Caco-2 (cell line): ENCODE results near the gene STRIP1. TPM values are rescaled to one million over a fixed set of nuclear protein-coding genes. Genes with fewer than 3 reads are reported as not detected.

ENCODE experiments used
- BruUV-seq: library from RNA; stranded (reverse); fragments of 400-500 nt; replicated peaks from 2 replicates; lab custom pipeline; 2021; lab: Mats Ljungman, UMichigan
- CTCF ChIA-PET: fragments of 300-600 bp; sonication (Branson Sonifier 250); formaldehyde crosslinking; loops from one replicate; lab custom pipeline; 2022; ENCODE audit warnings: antibody characterized with exemption; lab: Charles Lee
- POLR2A ChIA-PET: fragments of 300-600 bp; sonication (Branson Sonifier 250); formaldehyde crosslinking; loops from one replicate; lab custom pipeline; 2022; ENCODE audit warnings: antibody characterized with exemption; lab: Charles Lee
- DNase-seq, 2 experiments: peaks; one replicate each; pipeline versions ENCODE4 v3.0.0 to v3.0.0-alpha.2; 2020 to 2022
- H3K27me3 ChIP-seq: replicated peaks from 2 replicates; pipeline ENCODE4 v1.6.0; 2011; ENCODE audit warnings: low read length; ENCODE audit not compliant: control insufficient read depth, insufficient read depth
- H3K36me3 ChIP-seq: 2 replicates; pipeline ENCODE4 v1.5.1; 2011; ENCODE audit warnings: low read length; ENCODE audit not compliant: control insufficient read depth, insufficient read depth
- H3K4me1 ChIP-seq: fragments of 250-450 bp; sonication (Bioruptor Pico); 2 replicates; pipeline ENCODE4 v1.5.1; 2020; ENCODE audit warnings: mild to moderate bottlenecking
- H3K4me3 ChIP-seq: 2 replicates; pipeline ENCODE4 v1.5.1; 2011; ENCODE audit warnings: low read depth, mild to moderate bottlenecking, control low read depth, low read length
- H3K9me3 ChIP-seq: fragments of 250-450 bp; sonication (Bioruptor Pico); 2 replicates; pipeline ENCODE4 v1.5.1; 2020; ENCODE audit warnings: mild to moderate bottlenecking, moderate library complexity
- H3K27ac Mint-ChIP-seq: one replicate; pipeline ENCODE4 v1.8.0; 2022; ENCODE audit warnings: mixed read lengths; ENCODE audit not compliant: unreplicated experiment
- H3K27me3 Mint-ChIP-seq: one replicate; pipeline ENCODE4 v1.8.0; 2022; ENCODE audit warnings: mixed read lengths; ENCODE audit not compliant: insufficient read depth, unreplicated experiment
- H3K36me3 Mint-ChIP-seq: one replicate; pipeline ENCODE4 v1.8.0; 2022; ENCODE audit warnings: mild to moderate bottlenecking, mixed read lengths; ENCODE audit not compliant: insufficient read depth, unreplicated experiment
- H3K4me1 Mint-ChIP-seq: one replicate; pipeline ENCODE4 v1.8.0; 2022; ENCODE audit warnings: low read depth, mixed read lengths; ENCODE audit not compliant: unreplicated experiment
- H3K4me3 Mint-ChIP-seq: one replicate; pipeline ENCODE4 v1.8.0; 2022; ENCODE audit warnings: mild to moderate bottlenecking, moderate library complexity, mixed read lengths; ENCODE audit not compliant: unreplicated experiment
- H3K9me3 Mint-ChIP-seq: one replicate; pipeline ENCODE4 v1.8.0; 2022; ENCODE audit warnings: mixed read lengths; ENCODE audit not compliant: unreplicated experiment
- CTCF ChIP-seq, 2 experiments: fragments of 200-600 bp in 1 of 2; IDR thresholded peaks; 1 replicate in 1 of 2; 2 replicates in 1 of 2; pipeline versions ENCODE4 v1.5.1 to v1.8.0; 2011 to 2022; ENCODE audit warnings: antibody characterized with exemption in 1 of 2, control low read depth in 1 of 2, inconsistent platforms in 1 of 2, low read depth in 1 of 2, low read length in 1 of 2, mild to moderate bottlenecking in 1 of 2, moderate library complexity in 1 of 2; ENCODE audit not compliant: insufficient read depth in 1 of 2, severe bottlenecking in 1 of 2, unreplicated experiment in 1 of 2
- intact Hi-C: fragments of 100-400 bp; cut with micrococcal nuclease; formaldehyde crosslinking; loops from one replicate; pipeline ENCODE4 v1.10.0; 2022; ENCODE audit not compliant: unreplicated experiment
- total RNA-seq: library from RNA; stranded (reverse); gene quantifications from 2 replicates; pipeline ENCODE4 v1.2.3, GENCODE V29; 2022

Gene STRIP1
- total RNA-seq, 1 experiment from 2014 or later = 36.1 TPM

- ChIA-PET POLR2A (interaction anchor here (0.6 kb wide), 1 partner anchor 9 kb away, joined by 4 read pairs; no protein-coding TSS in a partner anchor), CTCF (interaction anchor here (2.8 kb wide), 1 partner anchor 9 kb away, joined by 8 read pairs; no protein-coding TSS in a partner anchor)
- H3K27me3 Mint-ChIP-seq = no peaks in the 10 kb centered on the region
These were observed 16.3 kb downstream of the STRIP1 start for GRCh38 chr1:110050602-110051261.

GRCh38 chr1:110051262-110051648 is 16.8 kb downstream of the STRIP1 start:
- Histone ChIP-seq H3K4me3 (no peak overlapping the region), H3K4me1 (peaks cover 12% of the 10 kb centered on the region), H3K36me3 (no peaks in the 10 kb centered on the region; the same call in 1 of the 2 replicates), H3K9me3 (no peaks in the 10 kb centered on the region), H3K27me3 (no peaks in the 10 kb centered on the region)
- Mint-ChIP-seq H3K27ac (no peak overlapping the region), H3K4me3 (no peak overlapping the region), H3K9me3 (no peaks in the 10 kb centered on the region), H3K27me3 (no peaks in the 10 kb centered on the region), H3K4me1 (peaks cover 11% of the 10 kb centered on the region), H3K36me3 (peaks cover 54% of the 10 kb centered on the region)
- CTCF ChIA-PET = interaction anchor here (2.8 kb wide), 1 partner anchor 9 kb away, joined by 8 read pairs; no protein-coding TSS in a partner anchor
- BruUV-seq = no TSS peak
- POLR2A ChIA-PET = no interaction called here
- no peak for DNase-seq
- intact Hi-C loops = loop anchor here (5.0 kb wide), 1 partner anchor 36 kb away; no protein-coding TSS in a partner anchor
- TF ChIP-seq CTCF (IDR thresholded peaks at IDR 0.05; ENCODE audit: insufficient read depth in 1 of 2, low read depth in 1 of 2, low read length in 1 of 2, severe bottlenecking in 1 of 2, unreplicated experiment in 1 of 2) = no peak

More at GRCh38 chr1:110050602-110051261, 16.3 kb downstream of the STRIP1 start:
- peaks cover 11% of the 10 kb centered on the region for H3K4me1 Mint-ChIP-seq
- intact Hi-C loops = loop anchor here (5.0 kb wide), 1 partner anchor 37 kb away; no protein-coding TSS in a partner anchor
- no peak for TF ChIP-seq CTCF (IDR thresholded peaks at IDR 0.05; ENCODE audit: insufficient read depth in 1 of 2, low read depth in 1 of 2, low read length in 1 of 2, severe bottlenecking in 1 of 2, unreplicated experiment in 1 of 2)
- no peaks in the 10 kb centered on the region for H3K27me3 ChIP-seq
- no TSS peak for BruUV-seq
- no peaks in the 10 kb centered on the region for H3K9me3 Mint-ChIP-seq
- H3K4me1 ChIP-seq = peaks cover 12% of the 10 kb centered on the region
- H3K27ac Mint-ChIP-seq = peak overlapping the region; percentile 25
- DNase-seq = no peak
- H3K9me3 ChIP-seq = no peaks in the 10 kb centered on the region
- H3K4me3 ChIP-seq = no peak overlapping the region
- no peak overlapping the region for H3K4me3 Mint-ChIP-seq
- H3K36me3 ChIP-seq = no peaks in the 10 kb centered on the region; the same call in 1 of the 2 replicates
- peaks cover 59% of the 10 kb centered on the region for H3K36me3 Mint-ChIP-seq

GRCh38 chr1:110053552-110054428 is 19.4 kb downstream of the STRIP1 start:
- ChIA-PET POLR2A (no interaction called here), CTCF (interaction anchor here (0.6 to 1.6 kb wide), 5 partner anchors 19 to 154 kb away, joined by 3 to 5 read pairs (median 3); no protein-coding TSS in a partner anchor)
- TF ChIP-seq CTCF (IDR thresholded peaks at IDR 0.05; ENCODE audit: insufficient read depth in 1 of 2, low read depth in 1 of 2, low read length in 1 of 2, severe bottlenecking in 1 of 2, unreplicated experiment in 1 of 2) = peak; percentile 79 to 81
- peak; percentile 51 to 77 for DNase-seq
- peaks cover 50% of the 10 kb centered on the region for H3K36me3 Mint-ChIP-seq
- Histone ChIP-seq H3K9me3 (no peaks in the 10 kb centered on the region), H3K4me3 (no peak overlapping the region), H3K4me1 (peaks cover 4% of the 10 kb centered on the region), H3K36me3 (no peaks in the 10 kb centered on the region; the same call in 1 of the 2 replicates), H3K27me3 (no peaks in the 10 kb centered on the region)
- H3K4me3 Mint-ChIP-seq = no peak overlapping the region
- no peaks in the 10 kb centered on the region for H3K27me3 Mint-ChIP-seq
- peak overlapping the region; percentile 50 for H3K27ac Mint-ChIP-seq
- no peaks in the 10 kb centered on the region for H3K9me3 Mint-ChIP-seq
- TSS peak; percentile 35 for BruUV-seq
- intact Hi-C loops = loop anchor here (1.0 to 5.0 kb wide), 2 partner anchors 34 to 53 kb away; no protein-coding TSS in a partner anchor
- H3K4me1 Mint-ChIP-seq = peaks cover 2% of the 10 kb centered on the region
